Measurements from ENCODE around the gene GSTA1.

- no peak for TF ChIP-seq CTCF (IDR thresholded peaks at IDR 0.05)
- TF ChIP-seq POLR2AphosphoS5 (IDR thresholded peaks at IDR 0.05; ENCODE audit: low read depth, low read length): no peak
- no peak for TF ChIP-seq REST (IDR thresholded peaks at IDR 0.05; ENCODE audit: insufficient read depth in 1 of 2, low read depth in 2 of 2, low read length in 1 of 2)
These were observed 2.3 kb downstream of the GSTA1 start for GRCh38 chr6:52801188-52801841.
